Frontal cortex (tissue), 4 donors: ENCODE results near the gene CERS2. TPM values are rescaled to one million over a fixed set of nuclear protein-coding genes. Genes with fewer than 3 reads are reported as not detected.

Experiments used
- DNase-seq, 2 donors: peaks; one replicate each; pipeline ENCODE4 v3.0.0; 2012; ENCODE audit warnings: low spot score in 2 of 2
- FAIRE-seq: peaks from 2 replicates; lab custom pipeline; 2012; peaks lifted over from hg19 to GRCh38; lab: Jason Lieb, UNC
- total RNA-seq: library from RNA; depleted of rRNA; stranded (reverse); fragments of >200 nt; gene quantifications from one replicate; pipeline ENCODE4 v1.2.3, GENCODE V29; 2014
- donor health status: control.
- donor health status: control.
- donor health status: control.

CERS2 gene
- total RNA-seq, 1 donor from 2014 or later: 30.2 TPM

- DNase-seq (no peak), FAIRE-seq (no peak)
Measured at GRCh38 chr1:150999051-150999674, 24.5 kb upstream of the CERS2 start.

- FAIRE-seq (no peak), DNase-seq (no peak)
Measured at GRCh38 chr1:150997949-150998348, 23.3 kb upstream of the CERS2 start.

- FAIRE-seq (no peak), DNase-seq (no peak)
Measured at GRCh38 chr1:150997126-150997872, 22.7 kb upstream of the CERS2 start.

- DNase-seq: no peak
- FAIRE-seq: no peak
Measured at GRCh38 chr1:150995896-150996295, 21.3 kb upstream of the CERS2 start.

GRCh38 chr1:150995460-150995859, 20.8 kb upstream of the CERS2 start:
- DNase-seq: no peak
- no peak for FAIRE-seq

- FAIRE-seq (no peak), DNase-seq (no peak)
Measured at GRCh38 chr1:150994248-150994647, 19.6 kb upstream of the CERS2 start.

GRCh38 chr1:150992626-150993025, 18.0 kb upstream of the CERS2 start:
- no peak for FAIRE-seq

GRCh38 chr1:150987924-150988323, 13.3 kb upstream of the CERS2 start:
- DNase-seq: no peak
- no peak for FAIRE-seq

More at GRCh38 chr1:150992626-150993025, 18.0 kb upstream of the CERS2 start:
- DNase-seq: no peak

- DNase-seq (no peak), FAIRE-seq (no peak)
Measured at GRCh38 chr1:150985179-150985825, 10.7 kb upstream of the CERS2 start.

GRCh38 chr1:150981805-150982712, 7.4 kb upstream of the CERS2 start, which contains the start of gene ANXA9:
ANXA9 (plus strand) TSS chr1:150982292; CDS start chr1:150983106, 814 bp downstream.
- FAIRE-seq: no peak
- no peak for DNase-seq

- no peak for DNase-seq
- no peak for FAIRE-seq
Measured at GRCh38 chr1:150981177-150981804, 6.7 kb upstream of the CERS2 start.

- DNase-seq (peak; percentile 71 to 84), FAIRE-seq (peak; percentile 30)
Measured at GRCh38 chr1:150979092-150980056, 4.7 kb upstream of the CERS2 start.

GRCh38 chr1:150976879-150977694, 2.5 kb upstream of the CERS2 start:
- FAIRE-seq (no peak), DNase-seq (peak; percentile 69 to 72)

- FAIRE-seq: no peak
- no peak for DNase-seq
Measured at GRCh38 chr1:150976401-150976821, 1.8 kb upstream of the CERS2 start.

GRCh38 chr1:150973836-150974579, 627 bp downstream of the CERS2 start:
- DNase-seq: peak; percentile 59 to 76
- FAIRE-seq: no peak

GRCh38 chr1:150973258-150973835, 1.3 kb downstream of the CERS2 start:
- FAIRE-seq (no peak), DNase-seq (no peak)
